IPS-NIHi7 (cell line): Measurements from ENCODE around the gene LGALS4.
A peak's percentile ranks its signal among the peaks of the same experiment; 100 is the strongest.
"Not testable (repeated sequence)": the region's sequence is repeated elsewhere in the genome, so short reads cannot be mapped to it uniquely, and the experiment has no call there.

Source experiments
- DNase-seq: peaks from one replicate; pipeline ENCODE4 v3.0.0; 2012; ENCODE audit warnings: mixed read lengths; ENCODE audit errors: extremely low spot score

The LGALS4 gene, protein sequence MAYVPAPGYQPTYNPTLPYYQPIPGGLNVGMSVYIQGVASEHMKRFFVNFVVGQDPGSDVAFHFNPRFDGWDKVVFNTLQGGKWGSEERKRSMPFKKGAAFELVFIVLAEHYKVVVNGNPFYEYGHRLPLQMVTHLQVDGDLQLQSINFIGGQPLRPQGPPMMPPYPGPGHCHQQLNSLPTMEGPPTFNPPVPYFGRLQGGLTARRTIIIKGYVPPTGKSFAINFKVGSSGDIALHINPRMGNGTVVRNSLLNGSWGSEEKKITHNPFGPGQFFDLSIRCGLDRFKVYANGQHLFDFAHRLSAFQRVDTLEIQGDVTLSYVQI

DNA sequence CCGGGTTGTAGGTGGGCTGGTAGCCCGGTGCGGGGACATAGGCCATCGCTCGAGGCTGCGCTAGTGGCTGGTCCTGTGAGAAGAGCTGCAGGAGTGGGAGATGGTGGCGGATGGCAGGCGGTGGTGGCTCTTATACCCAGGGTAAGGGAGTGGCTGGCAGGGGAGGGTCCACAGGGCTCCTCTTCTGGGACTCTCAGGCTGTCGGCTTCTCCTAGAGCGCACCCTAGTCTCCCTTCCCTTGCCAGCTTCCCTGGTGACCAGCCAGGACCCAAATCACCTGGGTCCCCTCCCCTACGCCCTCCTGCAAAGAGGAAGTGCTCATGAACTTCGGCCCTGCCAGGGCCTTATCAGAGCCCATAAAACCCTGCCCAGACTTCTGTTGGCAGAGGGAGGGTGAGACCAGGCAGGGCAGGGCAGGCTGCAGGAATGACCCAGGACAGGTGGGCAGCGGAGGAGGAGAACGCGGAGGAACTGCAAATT, at the start of gene LGALS4:
Gene LGALS4 (minus strand): TSS at position 105 of the 480 bp plus-strand sequence. CDS start 59 bp downstream, at position 46.
- peak; percentile 13 for DNase-seq

GRCh38 chr19:38861368-38861767, 48.6 kb upstream of the LGALS4 start:
- no peak for DNase-seq

GRCh38 chr19:38859631-38860204, 47.0 kb upstream of the LGALS4 start:
- DNase-seq, result not testable (repeated sequence)

GRCh38 chr19:38856813-38857212, 44.1 kb upstream of the LGALS4 start:
- no peak for DNase-seq

DNA sequence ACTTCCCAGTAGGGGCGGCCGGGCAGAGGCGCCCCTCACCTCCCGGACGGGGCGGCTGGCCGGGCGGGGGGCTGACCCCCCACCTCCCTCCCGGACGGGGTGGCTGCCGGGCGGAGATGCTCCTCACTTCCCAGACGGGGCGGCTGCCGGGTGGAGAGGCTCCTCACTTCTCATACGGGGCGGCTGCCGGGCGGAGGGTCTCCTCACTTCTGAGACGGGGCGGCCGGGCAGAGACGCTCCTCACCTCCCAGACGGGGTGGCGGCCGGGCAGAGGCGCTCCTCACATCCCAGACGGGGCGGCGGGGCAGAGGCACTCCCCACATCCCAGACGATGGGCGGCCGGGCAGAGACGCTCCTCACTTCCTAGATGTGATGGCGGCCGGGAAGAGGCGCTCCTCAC, 43.0 kb upstream of the LGALS4 start:
- not testable (repeated sequence) for DNase-seq

DNA sequence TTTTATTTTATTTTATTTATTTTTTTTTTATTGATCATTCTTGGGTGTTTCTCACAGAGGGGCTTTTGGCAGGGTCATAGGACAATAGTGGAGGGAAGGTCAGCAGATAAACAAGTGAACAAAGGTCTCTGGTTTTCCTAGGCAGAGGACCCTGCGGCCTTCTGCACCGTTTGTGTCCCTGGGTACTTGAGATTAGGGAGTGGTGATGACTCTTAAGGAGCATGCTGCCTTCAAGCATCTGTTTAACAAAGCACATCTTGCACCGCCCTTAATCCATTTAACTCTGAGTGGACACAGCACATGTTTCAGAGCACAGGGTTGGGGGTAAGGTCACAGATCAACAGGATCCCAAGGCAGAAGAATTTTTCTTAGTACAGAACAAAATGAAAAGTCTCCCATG, 42.2 kb upstream of the LGALS4 start:
- DNase-seq, result not testable (repeated sequence)

GRCh38 chr19:38853214-38853613, 40.5 kb upstream of the LGALS4 start:
- DNase-seq, result no peak

DNA sequence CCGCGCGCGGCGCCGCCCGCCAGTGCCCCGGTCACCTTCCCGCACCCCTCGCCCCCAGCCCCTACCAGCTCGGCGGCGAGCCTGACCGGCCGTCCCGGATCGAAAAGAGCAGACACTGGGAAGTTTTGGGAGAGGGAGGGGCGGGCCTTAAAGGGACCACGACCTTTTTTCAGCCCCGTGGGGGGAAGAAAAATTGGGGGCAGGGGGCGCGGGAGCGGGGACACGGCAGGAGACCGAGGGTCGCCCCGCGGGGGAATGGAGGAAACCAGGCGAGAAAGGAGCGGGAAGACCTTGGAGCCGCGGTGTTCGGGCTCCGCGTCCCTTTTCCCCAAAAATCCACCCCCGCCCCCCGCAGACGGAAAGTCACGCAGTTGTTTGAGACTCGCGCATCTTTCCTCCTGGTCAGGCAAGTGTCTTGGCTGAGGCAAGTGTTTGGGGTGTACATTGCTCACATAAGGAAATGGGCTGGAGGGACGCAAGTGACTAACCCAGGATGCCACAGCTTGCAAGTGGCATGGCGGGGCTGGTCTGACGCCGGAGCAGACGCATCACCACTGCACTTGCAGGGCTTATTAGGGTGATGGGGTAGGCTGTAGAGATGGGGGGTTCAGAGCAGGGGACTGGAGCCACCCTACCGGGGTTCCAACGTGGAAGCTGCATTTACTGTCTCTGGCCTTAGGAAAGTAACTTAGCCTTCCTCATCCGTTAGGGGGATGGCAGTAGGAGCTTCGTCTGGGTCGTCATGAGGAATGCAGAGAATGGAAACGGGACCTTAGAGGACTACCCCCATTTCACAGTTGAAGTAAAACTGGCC, 39.7 kb upstream of the LGALS4 start:
- peak; percentile 13 for DNase-seq

DNA sequence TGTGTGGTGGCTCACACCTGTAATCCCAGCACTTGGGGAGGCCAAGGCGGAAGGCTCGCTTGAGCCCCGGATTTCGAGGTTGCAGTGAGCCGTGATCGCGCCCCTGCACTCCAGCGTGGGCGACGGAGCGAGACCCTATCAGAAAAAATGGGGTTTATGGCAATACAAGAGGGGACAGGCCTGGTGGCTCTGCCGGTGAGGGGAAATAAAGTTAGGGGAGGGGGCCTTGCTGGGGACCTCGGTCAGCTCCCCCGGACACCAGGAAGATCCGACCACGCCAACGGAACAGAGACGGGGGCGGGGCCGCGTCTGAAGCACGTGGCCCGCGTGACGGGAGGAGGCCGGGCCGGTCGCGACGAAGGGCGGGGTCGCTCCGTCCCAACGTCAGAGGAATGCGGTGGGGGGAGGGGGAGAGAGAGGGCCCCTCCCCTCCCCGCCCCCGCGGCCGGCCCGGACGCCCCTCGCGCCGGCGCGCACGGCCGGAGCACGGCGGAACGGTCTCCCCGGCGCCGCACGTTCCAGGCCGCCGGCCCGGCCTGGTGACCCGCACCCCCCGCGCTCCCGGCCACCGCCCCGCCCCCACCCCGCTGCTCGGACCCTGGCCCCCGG, 39.0 kb upstream of the LGALS4 start:
- DNase-seq, result peak; percentile 88

GRCh38 chr19:38850976-38851621, 38.4 kb upstream of the LGALS4 start:
- peak; percentile 16 for DNase-seq

DNA sequence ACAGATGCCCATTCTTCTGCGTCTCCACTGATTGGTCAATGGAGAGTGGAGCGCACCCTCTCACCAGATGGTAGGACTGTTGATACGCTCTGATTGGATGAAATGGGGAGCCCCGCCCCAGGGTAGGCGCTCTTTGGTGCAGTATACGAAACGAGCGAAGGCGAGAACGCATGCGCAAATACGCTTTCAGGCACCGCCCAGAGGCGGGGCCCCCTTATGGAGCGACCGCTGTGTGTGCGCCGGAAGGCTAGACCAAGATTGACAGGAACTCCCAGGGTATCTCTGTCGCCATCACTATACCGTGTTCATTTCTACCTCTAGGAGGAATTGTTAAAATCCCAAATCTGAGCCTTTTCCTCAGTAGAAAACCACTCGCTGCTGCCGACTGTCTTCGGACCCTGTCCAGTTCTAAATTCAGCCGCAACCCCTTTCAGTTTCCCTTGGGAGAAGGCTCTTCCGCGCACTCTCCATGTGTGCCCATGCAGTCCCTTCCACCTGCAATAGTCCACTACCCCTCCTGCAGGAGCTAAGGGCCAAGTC, 37.8 kb upstream of the LGALS4 start:
- DNase-seq, result peak; percentile 96

DNA sequence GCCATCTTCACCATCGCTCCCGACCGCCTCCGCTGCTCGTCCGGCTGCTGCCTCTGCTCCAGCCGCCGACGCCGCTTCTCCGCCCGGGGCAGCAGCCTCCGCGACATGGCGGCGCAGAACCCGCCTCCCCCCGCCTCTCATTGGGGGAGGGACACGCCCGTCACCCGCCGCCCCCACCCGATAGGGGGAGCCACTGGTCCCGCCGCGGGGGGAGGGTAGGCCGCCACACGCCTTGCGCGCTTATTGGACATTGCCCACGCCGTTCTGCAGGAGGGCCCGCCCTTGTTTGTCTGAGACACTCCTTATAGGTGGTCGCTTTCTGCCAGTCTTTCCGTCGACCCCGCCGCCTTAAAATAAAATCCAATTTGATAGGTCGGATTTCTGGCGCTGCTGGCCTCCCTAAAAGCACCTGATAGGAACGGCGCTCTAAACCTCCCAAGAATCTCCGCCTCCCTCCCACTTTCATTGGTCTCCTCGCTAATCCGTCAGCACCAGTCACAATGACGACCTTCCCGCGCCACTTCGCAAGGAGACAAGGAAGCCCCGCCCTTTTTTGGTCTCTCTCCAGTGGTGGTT, 37.2 kb upstream of the LGALS4 start, which contains the start of gene HNRNPL:
Gene HNRNPL (minus strand): TSS at position 127 of the 576 bp plus-strand sequence. CDS start 20 bp downstream, at position 107.
- peak; percentile 93 for DNase-seq

DNA sequence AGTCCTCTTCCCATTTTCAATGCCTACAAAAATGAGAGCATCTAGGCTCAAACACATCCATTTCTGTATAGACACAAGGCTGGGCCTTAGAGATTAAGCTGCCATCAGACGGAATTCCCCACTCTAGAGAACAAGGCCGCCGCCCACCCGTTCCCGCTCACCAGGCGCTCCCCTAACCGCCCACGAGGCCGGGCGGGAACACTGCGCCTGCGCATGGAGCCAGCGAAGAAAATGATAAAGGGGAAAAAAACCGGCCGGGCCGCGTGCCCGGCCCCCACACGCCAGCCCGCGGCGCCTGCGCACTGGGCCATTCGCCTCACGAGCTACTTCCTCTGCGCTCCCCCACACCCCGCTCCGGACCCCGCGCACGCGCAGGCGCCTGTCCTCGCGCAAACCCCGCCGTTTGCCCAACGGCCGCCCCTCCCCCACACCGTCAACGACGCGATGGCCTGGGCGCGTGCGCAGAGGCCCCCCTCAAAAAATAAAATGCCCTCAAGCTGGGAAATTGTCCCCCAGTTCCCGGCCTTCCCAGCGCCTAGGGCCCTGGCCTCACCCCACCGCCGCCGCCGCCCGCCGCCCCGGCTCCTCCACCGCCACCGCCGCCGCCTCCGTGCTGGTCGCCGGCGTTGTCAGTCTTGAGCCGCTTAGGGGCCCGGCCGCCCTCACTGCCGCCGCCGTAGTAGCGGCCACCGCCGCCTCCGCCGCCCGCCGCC, 36.6 kb upstream of the LGALS4 start:
- DNase-seq, result peak; percentile 92

GRCh38 chr19:38848299-38849146, 35.8 kb upstream of the LGALS4 start:
- DNase-seq, result peak; percentile 2

- no peak for DNase-seq
These were observed 33.4 kb upstream of the LGALS4 start for GRCh38 chr19:38846097-38846496.

GRCh38 chr19:38845374-38846024, 32.8 kb upstream of the LGALS4 start:
- DNase-seq, result no peak

DNA sequence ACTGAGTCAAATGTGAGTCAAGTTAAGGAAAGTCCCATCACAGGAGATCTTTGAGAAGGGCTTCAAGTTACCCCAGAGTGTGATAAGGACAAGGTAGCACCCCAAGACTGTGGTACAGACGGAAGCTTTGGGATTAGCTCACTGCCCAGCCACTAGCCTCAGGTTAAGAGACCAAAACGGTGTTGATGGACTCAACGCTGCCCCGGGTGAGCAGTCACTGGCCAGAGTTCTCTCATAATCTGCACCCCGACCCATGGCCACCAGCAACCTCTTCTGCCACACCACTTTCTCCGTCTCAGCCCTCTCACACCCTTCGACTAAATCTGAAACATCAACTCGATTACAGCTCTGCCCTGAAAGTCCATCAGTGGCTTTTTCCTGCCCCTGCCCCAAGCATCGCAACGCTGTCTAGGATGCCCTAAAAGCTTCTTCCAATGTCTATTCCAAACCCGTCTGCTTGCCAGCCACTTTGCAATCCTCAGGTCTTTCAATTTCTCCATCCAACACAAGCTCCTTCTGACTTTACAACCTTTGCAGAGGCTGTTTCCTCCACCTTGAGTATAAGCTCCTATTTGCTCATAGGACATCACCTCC, 31.4 kb upstream of the LGALS4 start:
- no peak for DNase-seq

- no peak for DNase-seq
These were observed 30.5 kb upstream of the LGALS4 start for GRCh38 chr19:38843175-38843758.
